ENCODE results near the gene FSIP1. TPM values are rescaled to one million over a fixed set of nuclear protein-coding genes. Genes with fewer than 3 reads are reported as not detected.

Gene FSIP1
- total RNA-seq, 2 donors from 2014 or later = 0.77 to 1.7 TPM

DNA sequence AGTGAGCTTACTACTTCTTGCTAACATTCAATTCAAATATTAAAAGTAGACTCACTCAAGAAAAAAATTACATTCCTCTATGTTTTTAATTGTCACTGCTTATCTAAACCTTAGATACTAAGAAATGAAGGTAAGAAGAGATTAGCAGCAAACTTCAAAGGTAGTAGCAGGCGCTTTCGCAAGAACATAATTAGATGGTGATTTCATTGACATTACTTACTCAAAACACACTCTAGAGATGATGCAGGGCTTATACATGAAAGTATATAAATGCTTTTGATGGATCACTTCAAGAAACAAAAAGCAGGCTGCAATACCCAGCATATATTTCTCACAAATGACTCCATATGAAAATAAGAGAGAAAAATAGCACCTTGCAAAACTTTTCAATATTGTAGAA, 86.8 kb downstream of the FSIP1 start:
- DNase-seq = no peak
- Mint-ChIP-seq H3K27ac (no peak overlapping the region), H3K27me3 (ENCODE audit: insufficient read depth) (no peaks in the 10 kb centered on the region), H3K36me3 (ENCODE audit: low read depth) (no peaks in the 10 kb centered on the region), H3K9me3 (no peaks in the 10 kb centered on the region), H3K4me1 (peaks cover 39% of the 10 kb centered on the region), H3K4me3 (no peak overlapping the region)
- TF ChIP-seq, protein P1, sequence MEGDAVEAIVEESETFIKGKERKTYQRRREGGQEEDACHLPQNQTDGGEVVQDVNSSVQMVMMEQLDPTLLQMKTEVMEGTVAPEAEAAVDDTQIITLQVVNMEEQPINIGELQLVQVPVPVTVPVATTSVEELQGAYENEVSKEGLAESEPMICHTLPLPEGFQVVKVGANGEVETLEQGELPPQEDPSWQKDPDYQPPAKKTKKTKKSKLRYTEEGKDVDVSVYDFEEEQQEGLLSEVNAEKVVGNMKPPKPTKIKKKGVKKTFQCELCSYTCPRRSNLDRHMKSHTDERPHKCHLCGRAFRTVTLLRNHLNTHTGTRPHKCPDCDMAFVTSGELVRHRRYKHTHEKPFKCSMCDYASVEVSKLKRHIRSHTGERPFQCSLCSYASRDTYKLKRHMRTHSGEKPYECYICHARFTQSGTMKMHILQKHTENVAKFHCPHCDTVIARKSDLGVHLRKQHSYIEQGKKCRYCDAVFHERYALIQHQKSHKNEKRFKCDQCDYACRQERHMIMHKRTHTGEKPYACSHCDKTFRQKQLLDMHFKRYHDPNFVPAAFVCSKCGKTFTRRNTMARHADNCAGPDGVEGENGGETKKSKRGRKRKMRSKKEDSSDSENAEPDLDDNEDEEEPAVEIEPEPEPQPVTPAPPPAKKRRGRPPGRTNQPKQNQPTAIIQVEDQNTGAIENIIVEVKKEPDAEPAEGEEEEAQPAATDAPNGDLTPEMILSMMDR (conservative IDR thresholded peaks at IDR 0.05) = no peak
- Histone ChIP-seq H3K9ac (ENCODE audit: extremely low read depth, low read length, poor library complexity, severe bottlenecking) (no peak overlapping the region), H3K27me3 (ENCODE audit: control insufficient read depth, insufficient read depth, low read length, poor library complexity, severe bottlenecking) (peaks cover 3% of the 10 kb centered on the region), H3K4me1 (ENCODE audit: control insufficient read depth, insufficient read depth, low read length) (peaks cover 14% of the 10 kb centered on the region), H3K9me3 (ENCODE audit: control insufficient read depth, low read length) (no peaks in the 10 kb centered on the region), H3K36me3 (ENCODE audit: control insufficient read depth, insufficient read depth, low read length) (no peaks in the 10 kb centered on the region), H3K27ac (ENCODE audit: low read depth, low read length) (no peak overlapping the region), H3K4me3 (ENCODE audit: low read length) (no peak overlapping the region)
- 100% methylated on average over 1 of the region's 2 CpGs; no CpG with 5 or more reads in 1 of the 2 experiments for WGBS, 2 experiments (ENCODE audit: insufficient coverage in 1 of 2, insufficient read length in 1 of 2)

DNA sequence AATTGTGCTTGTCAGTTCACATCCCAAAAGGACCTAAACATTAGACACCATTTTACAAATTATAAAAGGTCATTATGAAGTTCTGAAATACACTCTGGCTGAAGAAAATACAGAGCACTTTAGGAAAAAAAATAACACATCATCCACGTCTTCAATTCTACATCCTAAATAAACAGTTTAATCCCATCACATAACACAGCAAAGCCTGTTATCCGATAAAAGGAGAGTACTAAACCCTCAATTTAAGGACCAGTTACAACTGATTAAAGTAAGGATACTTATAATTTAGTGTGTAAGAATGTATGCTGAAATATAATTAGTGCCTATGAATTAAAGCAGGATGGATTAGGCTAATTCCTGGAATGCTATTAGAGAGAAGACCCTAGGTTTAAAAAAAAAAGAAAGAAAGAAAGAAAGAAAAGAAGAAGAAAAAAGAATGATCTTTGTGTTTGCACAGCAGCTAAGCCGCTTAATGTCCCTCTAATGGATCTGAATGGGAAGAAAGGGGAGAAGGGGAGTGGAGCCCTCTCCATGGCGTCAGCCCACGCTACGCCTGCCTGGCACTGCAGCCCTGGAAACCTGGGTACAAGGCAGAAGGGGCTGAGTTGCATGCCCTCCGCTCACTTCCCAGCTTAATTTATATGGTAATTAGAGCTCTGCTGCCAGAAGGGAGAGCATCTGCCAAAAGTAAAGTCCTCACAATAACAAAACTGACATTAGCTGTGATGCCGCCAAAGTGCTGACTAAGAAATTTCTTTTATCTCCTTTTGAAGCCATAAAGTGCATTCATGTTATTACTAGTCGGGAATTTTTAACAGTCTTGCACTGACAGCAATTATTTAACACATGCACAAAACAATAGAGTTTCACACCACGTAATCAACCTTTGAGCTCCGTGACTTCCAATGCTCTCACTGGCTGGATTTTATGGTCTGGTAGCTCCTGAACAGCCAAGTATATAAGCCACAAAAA, 90.0 kb downstream of the FSIP1 start:
- H3K27ac Mint-ChIP-seq = peak overlapping the region; percentile 12
- H3K36me3 Mint-ChIP-seq (ENCODE audit: low read depth) = no peaks in the 10 kb centered on the region
- H3K9ac ChIP-seq (ENCODE audit: extremely low read depth, low read length, poor library complexity, severe bottlenecking) = no peak overlapping the region
- DNase-seq = peak; percentile 68
- peaks cover 47% of the 10 kb centered on the region for H3K4me1 Mint-ChIP-seq
- WGBS, 2 experiments (ENCODE audit: insufficient coverage in 1 of 2, insufficient read length in 1 of 2) = 20 to 22% methylated on average over 3 to 10 of the region's 11 CpGs
- H3K36me3 ChIP-seq (ENCODE audit: control insufficient read depth, insufficient read depth, low read length) = no peaks in the 10 kb centered on the region
- peaks cover 16% of the 10 kb centered on the region for H3K27me3 Mint-ChIP-seq (ENCODE audit: insufficient read depth)
- H3K27me3 ChIP-seq (ENCODE audit: control insufficient read depth, insufficient read depth, low read length, poor library complexity, severe bottlenecking) = peaks cover 35% of the 10 kb centered on the region
- H3K9me3 ChIP-seq (ENCODE audit: control insufficient read depth, low read length) = no peaks in the 10 kb centered on the region
- H3K9me3 Mint-ChIP-seq = no peaks in the 10 kb centered on the region
- H3K4me3 ChIP-seq (ENCODE audit: low read length) = peak overlapping the region; percentile 70
- peaks cover 14% of the 10 kb centered on the region for H3K4me1 ChIP-seq (ENCODE audit: control insufficient read depth, insufficient read depth, low read length)
- peak overlapping the region; percentile 93 for H3K27ac ChIP-seq (ENCODE audit: low read depth, low read length)
- peak overlapping the region; percentile 31 for H3K4me3 Mint-ChIP-seq
- TF ChIP-seq, protein P1 (conservative IDR thresholded peaks at IDR 0.05) = no peak

DNA sequence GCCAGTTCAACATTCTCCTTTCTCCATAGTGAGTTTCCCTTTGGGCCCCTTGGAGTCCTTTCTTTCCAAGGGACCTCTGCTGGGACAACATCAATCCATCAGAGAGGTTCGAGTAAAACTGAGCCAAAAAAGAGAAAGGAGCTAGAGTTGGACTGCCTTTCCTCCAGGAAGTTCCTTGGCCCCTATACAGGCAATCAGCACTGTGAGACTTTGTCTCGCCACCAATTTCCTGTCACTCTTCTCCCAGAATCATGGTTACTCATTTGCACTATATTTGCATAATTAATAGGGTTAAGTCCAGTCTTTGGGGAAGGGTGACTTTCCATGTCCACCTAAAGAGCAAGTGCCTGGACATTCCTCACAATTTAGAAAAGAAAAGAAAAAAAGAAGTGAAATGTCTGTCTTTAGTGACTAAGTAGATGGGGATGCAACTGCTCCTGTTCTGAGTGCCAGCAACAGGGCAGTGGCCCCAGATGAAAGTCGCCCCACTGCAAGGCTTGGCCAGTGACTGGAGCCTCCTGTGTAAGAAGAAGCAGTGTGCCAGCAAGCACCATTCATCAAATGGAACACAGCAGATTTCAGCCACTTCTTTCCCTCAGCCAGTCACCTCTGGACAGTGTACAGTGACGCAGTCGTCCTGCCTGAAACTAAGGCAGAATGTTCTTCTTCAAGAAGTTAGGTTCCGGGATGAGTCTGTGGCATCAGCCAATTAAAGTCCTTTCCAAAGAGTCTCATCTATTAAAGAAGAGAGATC, 91.6 kb downstream of the FSIP1 start:
- no peak for DNase-seq
- peak overlapping the region; percentile 93 for H3K27ac ChIP-seq (ENCODE audit: low read depth, low read length)
- no peak overlapping the region for H3K4me3 ChIP-seq (ENCODE audit: low read length)
- H3K36me3 ChIP-seq (ENCODE audit: control insufficient read depth, insufficient read depth, low read length) = no peaks in the 10 kb centered on the region
- no peak overlapping the region for H3K4me3 Mint-ChIP-seq
- peaks cover 35% of the 10 kb centered on the region for H3K27me3 ChIP-seq (ENCODE audit: control insufficient read depth, insufficient read depth, low read length, poor library complexity, severe bottlenecking)
- no peak overlapping the region for H3K27ac Mint-ChIP-seq
- peaks cover 16% of the 10 kb centered on the region for H3K27me3 Mint-ChIP-seq (ENCODE audit: insufficient read depth)
- H3K4me1 ChIP-seq (ENCODE audit: control insufficient read depth, insufficient read depth, low read length) = peaks cover 14% of the 10 kb centered on the region
- H3K4me1 Mint-ChIP-seq = peaks cover 48% of the 10 kb centered on the region
- no peaks in the 10 kb centered on the region for H3K9me3 ChIP-seq (ENCODE audit: control insufficient read depth, low read length)
- H3K9ac ChIP-seq (ENCODE audit: extremely low read depth, low read length, poor library complexity, severe bottlenecking) = no peak overlapping the region
- 87 to 93% methylated on average over 3 to 6 of the region's 6 CpGs for WGBS, 2 experiments (ENCODE audit: insufficient coverage in 1 of 2, insufficient read length in 1 of 2)
- TF ChIP-seq, protein P1 (conservative IDR thresholded peaks at IDR 0.05) = no peak
- no peaks in the 10 kb centered on the region for H3K36me3 Mint-ChIP-seq (ENCODE audit: low read depth)
- no peaks in the 10 kb centered on the region for H3K9me3 Mint-ChIP-seq
